ENCODE results near the gene RRP12. TPM values are rescaled to one million over a fixed set of nuclear protein-coding genes. Genes with fewer than 3 reads are reported as not detected.
A peak's percentile ranks its signal among the peaks of the same experiment; 100 is the strongest.

Gene RRP12
- total and polyA plus RNA-seq, 9 of the 15 experiments (the other 6 are each of a cell fraction or from before 2014, with no cell fraction given): 4.6 to 68.2 (median 21.8) TPM

DNA sequence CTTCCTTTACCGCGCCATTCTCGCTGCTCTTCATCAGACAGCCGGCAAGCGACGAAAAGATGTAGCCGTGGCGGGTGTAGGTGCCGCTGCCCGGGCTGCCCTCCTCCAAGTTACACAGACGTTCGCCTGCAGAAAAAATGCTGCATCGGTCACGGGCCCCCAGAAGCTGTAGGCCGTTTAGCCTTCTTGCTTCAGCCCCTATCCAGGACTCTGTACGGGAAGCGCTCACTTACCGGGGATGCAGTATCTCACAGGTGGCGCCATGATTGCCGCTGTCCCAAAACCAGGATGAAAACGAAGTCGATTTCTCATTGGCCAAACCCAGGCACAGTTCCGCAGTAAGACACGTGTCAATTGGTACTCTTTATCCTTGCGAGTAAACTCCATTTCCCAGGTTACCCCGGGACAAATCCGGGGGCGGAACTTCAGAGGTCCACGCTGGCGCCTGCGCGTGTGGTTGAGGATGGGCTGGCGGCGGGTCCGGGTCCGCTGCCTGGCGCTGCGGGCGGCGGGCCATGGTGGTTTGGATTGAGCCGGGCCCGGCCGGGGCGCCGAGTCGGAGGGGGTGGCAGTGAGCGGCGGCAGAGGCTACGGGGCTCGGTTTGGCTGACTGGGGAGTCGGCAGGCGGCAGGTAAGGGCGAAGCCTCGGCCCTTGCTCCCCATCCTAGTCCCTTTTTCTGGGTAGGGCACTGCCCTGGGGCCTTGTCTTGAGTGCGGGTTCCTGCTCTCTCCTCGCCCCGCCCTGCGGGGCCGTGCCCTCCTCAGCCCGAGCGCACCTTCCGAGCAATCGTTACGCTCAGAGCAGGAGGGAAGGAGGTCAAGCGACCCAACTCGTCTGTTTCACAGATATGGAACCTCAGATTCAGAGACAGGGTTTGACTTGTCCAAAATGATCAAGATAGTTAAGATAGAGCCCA lies 44.8 kb upstream of the RRP12 start, which contains the start of the genes EXOSC1 and ZDHHC16 (continued):
- TF ChIP-seq SIRT6 (IDR thresholded peaks at IDR 0.05; ENCODE audit: low read depth, low read length) (no peak), ZNF561 (CRISPR knock-in tag; conservative IDR thresholded peaks at IDR 0.05) (no peak), ZFX (CRISPR knock-in tag; IDR thresholded peaks at IDR 0.05) (peak; percentile 36; the same call in 1 of the 2 replicates), BRCA1 (IDR thresholded peaks at IDR 0.05) (no peak), BRCA1 (CRISPR knock-in tag; IDR thresholded peaks at IDR 0.05) (no peak), TBP (optimal IDR thresholded peaks at IDR 0.05; ENCODE audit: low read depth, low read length) (peak; percentile 54), TEAD1 (CRISPR knock-in tag; IDR thresholded peaks at IDR 0.05) (no peak), NRF1 (conservative IDR thresholded peaks at IDR 0.05 in 1 of 2, IDR thresholded peaks at IDR 0.05 in 1 of 2) (peak; percentile 95 to 96), ELF1 (tag; IDR thresholded peaks at IDR 0.05) (peak; percentile 56; the same call in 1 of the 2 replicates), EP400 (IDR thresholded peaks at IDR 0.05) (peak; percentile 74), SRF (CRISPR knock-in tag; IDR thresholded peaks at IDR 0.05) (no peak)
- TF ChIP-seq, protein P1, sequence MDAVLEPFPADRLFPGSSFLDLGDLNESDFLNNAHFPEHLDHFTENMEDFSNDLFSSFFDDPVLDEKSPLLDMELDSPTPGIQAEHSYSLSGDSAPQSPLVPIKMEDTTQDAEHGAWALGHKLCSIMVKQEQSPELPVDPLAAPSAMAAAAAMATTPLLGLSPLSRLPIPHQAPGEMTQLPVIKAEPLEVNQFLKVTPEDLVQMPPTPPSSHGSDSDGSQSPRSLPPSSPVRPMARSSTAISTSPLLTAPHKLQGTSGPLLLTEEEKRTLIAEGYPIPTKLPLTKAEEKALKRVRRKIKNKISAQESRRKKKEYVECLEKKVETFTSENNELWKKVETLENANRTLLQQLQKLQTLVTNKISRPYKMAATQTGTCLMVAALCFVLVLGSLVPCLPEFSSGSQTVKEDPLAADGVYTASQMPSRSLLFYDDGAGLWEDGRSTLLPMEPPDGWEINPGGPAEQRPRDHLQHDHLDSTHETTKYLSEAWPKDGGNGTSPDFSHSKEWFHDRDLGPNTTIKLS (IDR thresholded peaks at IDR 0.05; ENCODE audit: borderline replicate concordance, low read depth): 0 out of 2 replicates have a peak, but pooled peaks have one; percentile 82
- TF ChIP-seq, protein P2, sequence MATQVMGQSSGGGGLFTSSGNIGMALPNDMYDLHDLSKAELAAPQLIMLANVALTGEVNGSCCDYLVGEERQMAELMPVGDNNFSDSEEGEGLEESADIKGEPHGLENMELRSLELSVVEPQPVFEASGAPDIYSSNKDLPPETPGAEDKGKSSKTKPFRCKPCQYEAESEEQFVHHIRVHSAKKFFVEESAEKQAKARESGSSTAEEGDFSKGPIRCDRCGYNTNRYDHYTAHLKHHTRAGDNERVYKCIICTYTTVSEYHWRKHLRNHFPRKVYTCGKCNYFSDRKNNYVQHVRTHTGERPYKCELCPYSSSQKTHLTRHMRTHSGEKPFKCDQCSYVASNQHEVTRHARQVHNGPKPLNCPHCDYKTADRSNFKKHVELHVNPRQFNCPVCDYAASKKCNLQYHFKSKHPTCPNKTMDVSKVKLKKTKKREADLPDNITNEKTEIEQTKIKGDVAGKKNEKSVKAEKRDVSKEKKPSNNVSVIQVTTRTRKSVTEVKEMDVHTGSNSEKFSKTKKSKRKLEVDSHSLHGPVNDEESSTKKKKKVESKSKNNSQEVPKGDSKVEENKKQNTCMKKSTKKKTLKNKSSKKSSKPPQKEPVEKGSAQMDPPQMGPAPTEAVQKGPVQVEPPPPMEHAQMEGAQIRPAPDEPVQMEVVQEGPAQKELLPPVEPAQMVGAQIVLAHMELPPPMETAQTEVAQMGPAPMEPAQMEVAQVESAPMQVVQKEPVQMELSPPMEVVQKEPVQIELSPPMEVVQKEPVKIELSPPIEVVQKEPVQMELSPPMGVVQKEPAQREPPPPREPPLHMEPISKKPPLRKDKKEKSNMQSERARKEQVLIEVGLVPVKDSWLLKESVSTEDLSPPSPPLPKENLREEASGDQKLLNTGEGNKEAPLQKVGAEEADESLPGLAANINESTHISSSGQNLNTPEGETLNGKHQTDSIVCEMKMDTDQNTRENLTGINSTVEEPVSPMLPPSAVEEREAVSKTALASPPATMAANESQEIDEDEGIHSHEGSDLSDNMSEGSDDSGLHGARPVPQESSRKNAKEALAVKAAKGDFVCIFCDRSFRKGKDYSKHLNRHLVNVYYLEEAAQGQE (IDR thresholded peaks at IDR 0.05; ENCODE audit: borderline replicate concordance): peak; percentile 28
- TF ChIP-seq, protein P2 (CRISPR knock-in tag; IDR thresholded peaks at IDR 0.05; ENCODE audit: low read depth): no peak
- TF ChIP-seq, protein P3, sequence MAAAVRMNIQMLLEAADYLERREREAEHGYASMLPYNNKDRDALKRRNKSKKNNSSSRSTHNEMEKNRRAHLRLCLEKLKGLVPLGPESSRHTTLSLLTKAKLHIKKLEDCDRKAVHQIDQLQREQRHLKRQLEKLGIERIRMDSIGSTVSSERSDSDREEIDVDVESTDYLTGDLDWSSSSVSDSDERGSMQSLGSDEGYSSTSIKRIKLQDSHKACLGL (CRISPR knock-in tag; IDR thresholded peaks at IDR 0.05; ENCODE audit: borderline replicate concordance, poor library complexity, severe bottlenecking): no peak

All from K562 (cell line).